Activated naive CD4-positive, alpha-beta T cell treated with anti-CD3 and anti-CD28 coated beads, Interleukin-2, amount 10 ng/mL, durations not matched to agents 7 days and 5 days (primary cell): ENCODE measurements around the gene CRYGN.
A peak's percentile ranks its signal among the peaks of the same experiment; 100 is the strongest.

ENCODE experiments used
- CTCF ChIA-PET: fragments of 350-600 bp; sonication (Branson Sonifier 250); formaldehyde crosslinking; loops from one replicate; lab custom pipeline; 2021; ENCODE audit warnings: antibody characterized with exemption; lab: Charles Lee
- DNase-seq: peaks from one replicate; pipeline ENCODE4 v3.0.0-alpha.2; 2020
- H3K27ac Mint-ChIP-seq: one replicate; pipeline ENCODE4 v1.8.0; 2021; ENCODE audit warnings: mild to moderate bottlenecking, moderate library complexity, mixed read lengths
- H3K27me3 Mint-ChIP-seq: one replicate; pipeline ENCODE4 v1.8.0; 2021; ENCODE audit warnings: mild to moderate bottlenecking, mixed read lengths
- H3K36me3 Mint-ChIP-seq: one replicate; pipeline ENCODE4 v1.8.0; 2021; ENCODE audit warnings: mixed read lengths
- H3K4me1 Mint-ChIP-seq: one replicate; pipeline ENCODE4 v1.8.0; 2021; ENCODE audit warnings: mixed read lengths
- H3K4me3 Mint-ChIP-seq: one replicate; pipeline ENCODE4 v1.8.0; 2021; ENCODE audit warnings: mild to moderate bottlenecking, moderate library complexity, mixed read lengths
- H3K9me3 Mint-ChIP-seq: one replicate; pipeline ENCODE4 v1.8.0; 2021; ENCODE audit warnings: mixed read lengths

Gene CRYGN

GRCh38 chr7:151387161-151388006, 52.6 kb downstream of the CRYGN start:
- Mint-ChIP-seq H3K4me1 (peaks cover 3% of the 10 kb centered on the region), H3K27me3 (peaks cover 75% of the 10 kb centered on the region), H3K9me3 (no peaks in the 10 kb centered on the region), H3K36me3 (no peaks in the 10 kb centered on the region), H3K27ac (no peak overlapping the region), H3K4me3 (no peak overlapping the region)
- CTCF ChIA-PET = no interaction called here
- DNase-seq = no peak

GRCh38 chr7:151386301-151387160, 53.4 kb downstream of the CRYGN start:
- H3K4me3 Mint-ChIP-seq = no peak overlapping the region
- peaks cover 84% of the 10 kb centered on the region for H3K27me3 Mint-ChIP-seq
- no peaks in the 10 kb centered on the region for H3K9me3 Mint-ChIP-seq
- H3K27ac Mint-ChIP-seq = peak overlapping the region; percentile 21
- H3K4me1 Mint-ChIP-seq = peaks cover 7% of the 10 kb centered on the region
- DNase-seq = no peak
- CTCF ChIA-PET = no interaction called here
- H3K36me3 Mint-ChIP-seq = no peaks in the 10 kb centered on the region

GRCh38 chr7:151385626-151386300, 54.2 kb downstream of the CRYGN start:
- Mint-ChIP-seq H3K4me1 (peaks cover 10% of the 10 kb centered on the region), H3K27me3 (peaks cover 91% of the 10 kb centered on the region), H3K27ac (no peak overlapping the region), H3K4me3 (no peak overlapping the region), H3K9me3 (no peaks in the 10 kb centered on the region), H3K36me3 (no peaks in the 10 kb centered on the region)
- CTCF ChIA-PET = interaction anchor here (1.7 kb wide), 1 partner anchor 62 kb away, joined by 5 read pairs; no protein-coding TSS in a partner anchor
- DNase-seq = no peak

DNA sequence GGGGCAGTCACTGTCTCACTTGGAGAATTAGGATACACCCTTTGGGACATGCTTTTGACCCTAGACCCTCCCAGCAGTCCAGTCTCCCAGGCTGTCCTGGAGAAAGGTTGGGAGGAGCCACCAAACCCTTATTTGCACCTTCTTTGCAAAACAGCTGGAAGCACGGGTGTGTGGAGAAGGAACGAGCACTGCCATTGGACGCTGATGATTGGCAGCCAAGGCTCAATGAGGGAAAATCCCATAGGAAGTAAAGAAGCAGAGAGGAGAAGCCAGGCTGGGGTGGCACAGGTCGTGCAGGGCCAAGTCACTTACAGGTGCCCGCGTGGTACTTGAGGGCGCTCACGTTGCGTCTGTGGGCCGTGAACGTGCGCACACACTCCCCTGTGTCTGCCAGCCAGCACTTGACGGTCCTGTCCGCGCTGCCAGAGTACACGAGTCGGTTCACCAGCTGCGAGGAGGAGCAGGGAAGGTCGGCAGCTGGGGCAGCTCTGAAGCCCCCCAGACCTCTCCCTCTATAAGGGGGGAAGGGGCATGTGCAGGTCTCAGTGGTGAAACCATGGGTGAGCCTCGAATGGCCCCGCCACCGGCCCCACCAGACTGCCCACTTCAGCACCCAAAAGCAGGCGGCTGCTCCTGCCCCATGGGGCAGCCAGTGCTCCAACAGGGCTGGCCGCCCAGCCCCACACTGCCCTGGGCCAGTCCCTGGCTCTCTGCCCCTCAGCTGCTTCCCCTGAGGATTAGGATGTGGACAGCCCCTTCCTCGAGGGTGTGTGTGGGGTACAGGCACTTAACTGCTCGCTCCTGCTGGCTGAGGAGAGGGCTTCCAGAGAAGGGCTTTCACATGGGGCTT, 54.9 kb downstream of the CRYGN start:
- Mint-ChIP-seq H3K27me3 (peaks cover 94% of the 10 kb centered on the region), H3K9me3 (no peaks in the 10 kb centered on the region), H3K36me3 (no peaks in the 10 kb centered on the region), H3K4me3 (no peak overlapping the region), H3K27ac (no peak overlapping the region), H3K4me1 (peaks cover 11% of the 10 kb centered on the region)
- CTCF ChIA-PET = interaction anchor here (1.7 kb wide), 1 partner anchor 63 kb away, joined by 5 read pairs; no protein-coding TSS in a partner anchor
- DNase-seq = no peak

- Mint-ChIP-seq H3K4me1 (peaks cover 11% of the 10 kb centered on the region), H3K36me3 (no peaks in the 10 kb centered on the region), H3K27ac (no peak overlapping the region), H3K27me3 (peaks cover 94% of the 10 kb centered on the region), H3K4me3 (no peak overlapping the region), H3K9me3 (no peaks in the 10 kb centered on the region)
- DNase-seq = peak; percentile 12
- CTCF ChIA-PET = interaction anchor here (1.7 kb wide), 1 partner anchor 64 kb away, joined by 5 read pairs; no protein-coding TSS in a partner anchor
These were observed 55.6 kb downstream of the CRYGN start for GRCh38 chr7:151384352-151384697.

DNA sequence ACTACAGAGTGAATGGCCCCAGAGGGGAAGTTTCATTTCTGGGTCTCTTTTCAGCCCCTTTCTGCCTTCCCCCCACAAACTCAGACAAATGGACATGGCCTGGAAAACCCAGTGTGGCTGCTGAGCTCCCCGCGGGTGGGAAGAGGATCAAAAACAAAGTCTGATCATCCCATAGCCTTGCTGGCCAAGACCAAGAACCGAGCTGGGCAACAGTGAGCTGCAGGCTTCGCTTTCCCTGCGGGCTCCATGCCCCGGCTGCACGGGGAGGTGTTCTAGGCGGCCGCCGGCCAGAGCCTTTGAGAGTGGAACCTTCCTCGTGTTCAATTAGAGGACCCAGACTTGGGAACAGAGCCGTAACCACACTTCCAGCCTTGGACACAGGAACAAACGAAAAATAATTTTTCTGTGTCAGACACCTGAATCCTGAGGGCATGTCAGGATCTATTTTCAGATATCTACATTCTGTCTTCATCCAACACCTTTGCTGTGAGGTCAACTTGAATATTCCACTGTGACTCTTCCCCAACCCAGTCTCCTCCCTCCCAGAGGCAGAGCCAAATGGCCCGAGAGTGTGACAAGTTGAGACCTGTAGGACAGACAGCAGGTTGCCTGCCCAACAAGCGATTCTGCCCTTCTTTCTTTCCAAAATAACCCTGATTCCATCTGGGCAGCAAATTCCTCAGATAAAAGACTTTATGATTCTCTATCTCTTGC, 56.1 kb downstream of the CRYGN start:
- CTCF ChIA-PET = interaction anchor here (1.7 kb wide), 1 partner anchor 64 kb away, joined by 5 read pairs; no protein-coding TSS in a partner anchor
- H3K27me3 Mint-ChIP-seq = peaks cover 89% of the 10 kb centered on the region
- no peaks in the 10 kb centered on the region for H3K9me3 Mint-ChIP-seq
- no peak overlapping the region for H3K27ac Mint-ChIP-seq
- peaks cover 4% of the 10 kb centered on the region for H3K36me3 Mint-ChIP-seq
- H3K4me1 Mint-ChIP-seq = peaks cover 11% of the 10 kb centered on the region
- peak; percentile 14 for DNase-seq
- no peak overlapping the region for H3K4me3 Mint-ChIP-seq

DNA sequence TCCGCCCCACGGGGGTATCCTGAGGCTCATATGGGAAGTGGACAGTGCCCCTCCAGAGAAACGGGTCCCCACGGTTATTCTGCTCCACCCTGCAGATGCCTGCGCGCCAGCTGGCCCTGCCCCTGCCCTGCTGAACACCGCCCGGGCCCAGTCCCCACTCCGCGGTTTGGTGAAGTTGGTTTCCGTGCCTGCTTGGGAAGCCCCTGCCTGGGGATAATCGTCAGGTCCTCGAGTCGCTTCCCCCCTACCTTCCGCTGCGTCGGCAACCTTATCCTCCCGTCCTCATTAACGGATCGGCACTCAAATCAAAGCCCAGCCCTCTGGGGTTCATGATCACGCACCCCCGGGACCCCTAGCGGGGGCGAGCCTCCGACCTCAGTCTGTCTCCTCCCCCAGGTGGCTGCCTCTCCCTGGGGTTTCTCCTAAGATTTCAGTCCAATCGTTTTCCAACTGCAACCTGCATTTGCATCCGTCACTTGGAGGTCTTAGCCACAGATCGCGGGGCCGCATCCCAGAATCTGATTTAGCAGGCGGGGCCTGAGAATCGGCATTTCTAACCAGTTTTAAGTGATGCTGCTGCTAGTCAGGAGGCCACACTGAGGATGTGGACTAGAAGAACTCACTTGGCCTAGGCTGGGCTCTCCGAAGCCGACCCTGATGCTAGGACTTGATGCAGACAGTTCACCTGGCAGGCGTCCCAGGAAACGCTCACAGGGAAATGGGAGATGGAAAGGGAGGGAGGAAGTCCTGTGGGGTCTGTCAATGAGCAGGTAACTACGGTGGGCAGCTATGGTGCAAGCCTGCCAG, 57.7 kb downstream of the CRYGN start:
- peaks cover 11% of the 10 kb centered on the region for H3K4me1 Mint-ChIP-seq

GRCh38 chr7:151381348-151382078, 58.4 kb downstream of the CRYGN start:
- no peak overlapping the region for H3K4me3 Mint-ChIP-seq
- no peaks in the 10 kb centered on the region for H3K9me3 Mint-ChIP-seq
- H3K27me3 Mint-ChIP-seq = peaks cover 72% of the 10 kb centered on the region
- no peak overlapping the region for H3K27ac Mint-ChIP-seq
- peak; percentile 52 for DNase-seq
- H3K4me1 Mint-ChIP-seq = peaks cover 11% of the 10 kb centered on the region
- peaks cover 19% of the 10 kb centered on the region for H3K36me3 Mint-ChIP-seq
- CTCF ChIA-PET = interaction anchor here (0.6 kb wide), 1 partner anchor 129 kb away, joined by 3 read pairs; no protein-coding TSS in a partner anchor

More for the DNA sequence above, 57.7 kb downstream of the CRYGN start:
- peaks cover 79% of the 10 kb centered on the region for H3K27me3 Mint-ChIP-seq
- peaks cover 16% of the 10 kb centered on the region for H3K36me3 Mint-ChIP-seq
- H3K27ac Mint-ChIP-seq = peak overlapping the region; percentile 30
- peak; percentile 26 for DNase-seq
- H3K4me3 Mint-ChIP-seq = peak overlapping the region; percentile 40
- no peaks in the 10 kb centered on the region for H3K9me3 Mint-ChIP-seq
- CTCF ChIA-PET = no interaction called here

- CTCF ChIA-PET = interaction anchor here (0.6 kb wide), 1 partner anchor 128 kb away, joined by 3 read pairs; no protein-coding TSS in a partner anchor
- H3K27me3 Mint-ChIP-seq = peaks cover 67% of the 10 kb centered on the region
- H3K4me3 Mint-ChIP-seq = peak overlapping the region; percentile 7
- no peak overlapping the region for H3K27ac Mint-ChIP-seq
- no peak for DNase-seq
- H3K9me3 Mint-ChIP-seq = no peaks in the 10 kb centered on the region
- peaks cover 22% of the 10 kb centered on the region for H3K36me3 Mint-ChIP-seq
- H3K4me1 Mint-ChIP-seq = peaks cover 11% of the 10 kb centered on the region
These were observed 58.9 kb downstream of the CRYGN start for GRCh38 chr7:151381098-151381347.

GRCh38 chr7:151380199-151381097, 59.5 kb downstream of the CRYGN start:
- DNase-seq = no peak
- CTCF ChIA-PET = interaction anchor here (0.6 kb wide), 1 partner anchor 128 kb away, joined by 3 read pairs; no protein-coding TSS in a partner anchor
- Mint-ChIP-seq H3K9me3 (no peaks in the 10 kb centered on the region), H3K4me3 (peak overlapping the region; percentile 7), H3K4me1 (peaks cover 11% of the 10 kb centered on the region), H3K27me3 (peaks cover 61% of the 10 kb centered on the region), H3K27ac (no peak overlapping the region), H3K36me3 (peaks cover 22% of the 10 kb centered on the region)
